HG03342 (cell line): ENCODE data around the gene G6PC3.
"Not testable (repeated sequence)": the region's sequence is repeated elsewhere in the genome, so short reads cannot be mapped to it uniquely, and the experiment has no call there.

Experiments used
- ATAC-seq: cut with Tn5 transposase; IDR thresholded peaks from one replicate; pipeline ENCODE4 v1.9.1; 2021; ENCODE audit warnings: mild to moderate bottlenecking, moderate library complexity; ENCODE audit not compliant: unreplicated experiment

Gene G6PC3

GRCh38 chr17:44070455-44071197, at the start of gene G6PC3:
TSS of gene G6PC3 (plus strand) at chr17:44070735. CDS start at chr17:44070966, 231 bp downstream.
- peak; percentile 63 for ATAC-seq

- not testable (repeated sequence) for ATAC-seq
Measured at GRCh38 chr17:44021227-44021626, 49.3 kb upstream of the G6PC3 start.

GRCh38 chr17:44022246-44022645, 48.3 kb upstream of the G6PC3 start:
- no peak for ATAC-seq

GRCh38 chr17:44023545-44024270, 46.8 kb upstream of the G6PC3 start:
- no peak for ATAC-seq

- no peak for ATAC-seq
Measured at GRCh38 chr17:44024271-44024663, 46.3 kb upstream of the G6PC3 start.

GRCh38 chr17:44024853-44025252, 45.7 kb upstream of the G6PC3 start:
- no peak for ATAC-seq

- no peak for ATAC-seq
Measured at GRCh38 chr17:44029736-44030135, 40.8 kb upstream of the G6PC3 start.

- ATAC-seq, result no peak
Measured at GRCh38 chr17:44030482-44030881, 40.1 kb upstream of the G6PC3 start.

- ATAC-seq, result no peak
Measured at GRCh38 chr17:44033861-44034408, 36.6 kb upstream of the G6PC3 start.

GRCh38 chr17:44034688-44035087, 35.8 kb upstream of the G6PC3 start:
- not testable (repeated sequence) for ATAC-seq

GRCh38 chr17:44037471-44037870, 33.1 kb upstream of the G6PC3 start:
- ATAC-seq, result no peak

- no peak for ATAC-seq
Measured at GRCh38 chr17:44038604-44039011, 31.9 kb upstream of the G6PC3 start.

GRCh38 chr17:44039829-44040635, 30.5 kb upstream of the G6PC3 start:
- ATAC-seq, result no peak

- ATAC-seq, result no peak
Measured at GRCh38 chr17:44043272-44043696, 27.3 kb upstream of the G6PC3 start.

GRCh38 chr17:44044071-44044470, 26.5 kb upstream of the G6PC3 start:
- ATAC-seq, result no peak

GRCh38 chr17:44045486-44045885, 25.0 kb upstream of the G6PC3 start:
- ATAC-seq, result no peak

GRCh38 chr17:44046893-44047292, 23.6 kb upstream of the G6PC3 start:
- ATAC-seq, result not testable (repeated sequence)

GRCh38 chr17:44049294-44050060, 21.1 kb upstream of the G6PC3 start:
- no peak for ATAC-seq

- no peak for ATAC-seq
Measured at GRCh38 chr17:44053125-44053872, 17.2 kb upstream of the G6PC3 start.
